ENCODE measurements around the gene ZNF12. TPM values are rescaled to one million over a fixed set of nuclear protein-coding genes. Genes with fewer than 3 reads are reported as not detected.

ZNF12 gene
- total RNA-seq, 4 donors from 2014 or later, result 27.9 to 35.2 (median 32.0) TPM

DNA sequence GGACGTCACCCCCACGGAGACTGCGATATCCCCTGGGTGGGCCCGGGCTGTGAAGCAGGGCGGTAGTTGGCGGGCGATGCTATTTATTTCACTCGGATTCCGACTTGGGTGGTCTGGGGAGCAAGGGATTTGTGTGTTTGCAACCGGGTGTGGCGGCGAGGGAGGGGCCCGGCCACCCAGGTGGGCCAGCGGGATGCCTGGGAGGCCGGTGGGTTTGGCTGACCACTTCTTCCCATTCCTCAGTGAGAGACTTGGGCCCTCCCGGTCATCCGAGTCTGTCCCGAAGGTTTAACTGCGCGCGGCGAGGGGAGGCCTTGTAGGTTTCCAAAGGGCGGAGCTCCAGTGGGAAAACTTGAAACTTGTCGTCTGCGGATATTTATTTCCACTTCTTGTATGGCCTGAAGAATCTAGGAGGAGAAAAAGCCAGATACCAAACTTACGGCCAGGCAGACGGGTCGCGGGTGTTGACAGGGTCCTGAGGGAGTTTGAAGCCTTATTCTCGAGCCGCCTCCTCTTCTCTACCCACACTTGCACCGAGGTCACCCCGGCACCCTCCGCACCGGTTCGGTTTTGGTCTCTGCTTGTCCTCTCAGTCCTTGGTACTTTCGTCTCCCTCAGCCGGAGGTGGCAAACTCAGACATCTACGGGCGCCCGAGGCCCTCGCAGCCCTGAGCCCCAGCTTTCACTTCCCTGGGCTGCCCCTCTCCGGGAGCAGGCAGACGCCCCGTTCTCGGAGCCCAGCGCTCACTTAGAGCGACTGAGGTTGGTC lies 51.7 kb downstream of the ZNF12 start:
- H3K36me3 ChIP-seq, result peaks cover 5 to 68% (median 7%) of the 10 kb centered on the region in 3 donors
- no peak overlapping the region for H3K4me3 ChIP-seq
- DNase-seq (ENCODE audit: low spot score in 2 of 2), result no peak
- no peak overlapping the region for H3K27ac ChIP-seq
- WGBS, 2 donors, result 89 to 90% methylated on average over 48 of the region's 48 CpGs
- no peaks in the 10 kb centered on the region for H3K27me3 ChIP-seq
- no peaks in the 10 kb centered on the region for H3K4me1 ChIP-seq
- TF ChIP-seq, protein P1, sequence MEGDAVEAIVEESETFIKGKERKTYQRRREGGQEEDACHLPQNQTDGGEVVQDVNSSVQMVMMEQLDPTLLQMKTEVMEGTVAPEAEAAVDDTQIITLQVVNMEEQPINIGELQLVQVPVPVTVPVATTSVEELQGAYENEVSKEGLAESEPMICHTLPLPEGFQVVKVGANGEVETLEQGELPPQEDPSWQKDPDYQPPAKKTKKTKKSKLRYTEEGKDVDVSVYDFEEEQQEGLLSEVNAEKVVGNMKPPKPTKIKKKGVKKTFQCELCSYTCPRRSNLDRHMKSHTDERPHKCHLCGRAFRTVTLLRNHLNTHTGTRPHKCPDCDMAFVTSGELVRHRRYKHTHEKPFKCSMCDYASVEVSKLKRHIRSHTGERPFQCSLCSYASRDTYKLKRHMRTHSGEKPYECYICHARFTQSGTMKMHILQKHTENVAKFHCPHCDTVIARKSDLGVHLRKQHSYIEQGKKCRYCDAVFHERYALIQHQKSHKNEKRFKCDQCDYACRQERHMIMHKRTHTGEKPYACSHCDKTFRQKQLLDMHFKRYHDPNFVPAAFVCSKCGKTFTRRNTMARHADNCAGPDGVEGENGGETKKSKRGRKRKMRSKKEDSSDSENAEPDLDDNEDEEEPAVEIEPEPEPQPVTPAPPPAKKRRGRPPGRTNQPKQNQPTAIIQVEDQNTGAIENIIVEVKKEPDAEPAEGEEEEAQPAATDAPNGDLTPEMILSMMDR (IDR thresholded peaks at IDR 0.05), result no peak
- TF ChIP-seq POLR2A (IDR thresholded peaks at IDR 0.05), result no peak
- no peak for TF ChIP-seq EP300 (IDR thresholded peaks at IDR 0.05)
- H3K9me3 ChIP-seq, result peaks cover 0 to 18% (median 0%) of the 10 kb centered on the region in 4 donors

DNA sequence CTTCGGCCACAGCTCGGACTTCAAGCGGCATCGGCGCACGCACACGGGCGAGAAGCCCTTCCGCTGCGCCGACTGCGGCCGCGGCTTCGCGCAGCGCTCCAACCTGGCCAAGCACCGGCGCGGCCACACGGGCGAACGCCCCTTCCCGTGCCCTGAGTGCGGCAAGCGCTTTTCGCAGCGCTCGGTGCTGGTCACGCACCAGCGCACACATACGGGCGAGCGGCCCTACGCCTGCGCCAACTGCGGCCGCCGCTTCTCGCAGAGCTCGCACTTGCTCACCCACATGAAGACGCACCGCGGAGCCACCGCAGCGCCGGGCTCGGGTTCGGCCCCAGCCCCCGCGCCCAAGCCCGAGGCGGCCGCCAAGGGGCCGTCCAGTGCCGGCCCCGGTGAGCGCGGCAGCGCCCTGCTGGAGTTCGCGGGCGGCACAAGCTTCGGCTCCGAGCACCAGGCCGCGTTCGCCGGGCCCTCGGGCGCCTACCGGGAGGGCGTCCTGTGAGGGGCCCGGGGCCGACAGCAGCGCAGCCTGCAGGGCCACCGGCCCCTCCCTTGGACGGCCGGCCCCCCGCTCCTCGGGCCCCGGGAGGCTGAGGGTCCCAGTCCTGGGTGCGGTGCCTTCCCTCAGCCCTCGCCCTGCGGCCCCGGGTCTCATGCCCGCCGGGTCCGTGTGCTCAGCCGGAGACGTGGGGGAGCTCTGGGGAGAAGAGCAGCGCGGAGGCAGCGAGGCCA lies 52.5 kb downstream of the ZNF12 start:
- no peak for DNase-seq (ENCODE audit: low spot score in 2 of 2)
- H3K4me3 ChIP-seq, result no peak overlapping the region
- H3K4me1 ChIP-seq, result no peaks in the 10 kb centered on the region
- H3K27ac ChIP-seq, result no peak overlapping the region
- WGBS, 2 donors, result 92 to 98% methylated on average over 53 to 83 of the region's 94 CpGs
- H3K36me3 ChIP-seq, result peaks cover 5 to 75% (median 7%) of the 10 kb centered on the region in 3 donors
- H3K9me3 ChIP-seq, result peaks cover 0 to 18% (median 0%) of the 10 kb centered on the region in 4 donors
- TF ChIP-seq EP300 (IDR thresholded peaks at IDR 0.05), result no peak
- TF ChIP-seq POLR2A (IDR thresholded peaks at IDR 0.05), result no peak
- TF ChIP-seq, protein P1 (IDR thresholded peaks at IDR 0.05), result no peak
- H3K27me3 ChIP-seq, result no peaks in the 10 kb centered on the region

DNA sequence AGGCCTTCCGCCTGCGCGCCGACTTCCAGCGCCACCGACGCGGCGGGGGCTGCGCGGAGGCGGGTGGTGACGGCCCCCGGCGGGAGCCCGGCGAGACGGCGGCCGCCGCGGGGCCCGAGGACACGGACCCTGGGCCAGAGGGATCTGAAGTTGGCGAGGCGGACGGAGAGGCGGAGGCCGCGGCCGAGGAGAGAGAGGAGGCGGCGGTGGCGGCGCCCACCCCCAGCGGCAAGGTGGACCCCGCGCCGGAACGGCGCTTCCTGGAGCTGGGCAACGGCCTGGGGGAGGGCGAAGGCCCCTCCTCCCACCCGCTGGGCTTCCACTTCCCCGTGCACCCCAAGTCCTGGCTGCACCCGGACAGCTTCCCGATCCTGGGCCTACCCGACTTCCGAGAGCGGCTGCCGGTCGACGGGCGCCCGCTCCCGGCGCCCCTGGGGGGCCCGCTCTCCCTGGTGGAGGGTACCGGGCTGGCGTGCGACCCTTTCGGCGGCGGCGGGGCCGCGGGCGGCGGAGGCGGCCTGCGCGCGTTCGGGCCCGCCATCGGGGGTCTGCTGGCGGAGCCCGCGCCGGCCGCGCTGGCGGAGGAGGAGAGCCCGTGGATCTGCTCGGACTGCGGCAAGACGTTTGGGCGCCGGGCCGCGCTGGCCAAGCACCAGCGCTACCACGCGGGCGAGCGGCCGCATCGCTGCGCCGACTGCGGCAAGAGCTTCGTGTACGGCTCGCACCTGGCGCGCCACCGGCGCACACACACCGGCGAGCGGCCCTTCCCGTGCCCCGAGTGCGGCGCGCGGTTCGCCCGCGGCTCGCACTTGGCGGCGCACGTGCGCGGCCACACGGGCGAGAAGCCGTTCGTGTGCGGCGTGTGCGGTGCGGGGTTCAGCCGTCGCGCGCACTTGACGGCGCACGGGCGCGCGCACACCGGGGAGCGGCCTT lies 53.4 kb downstream of the ZNF12 start:
- no peak overlapping the region for H3K4me3 ChIP-seq
- H3K27ac ChIP-seq, result no peak overlapping the region
- no peaks in the 10 kb centered on the region for H3K27me3 ChIP-seq
- 94 to 95% methylated on average over 114 to 141 of the region's 146 CpGs for WGBS, 2 donors
- peaks cover 5 to 85% (median 7%) of the 10 kb centered on the region in 3 donors for H3K36me3 ChIP-seq
- DNase-seq (ENCODE audit: low spot score in 2 of 2), result no peak
- H3K9me3 ChIP-seq, result peaks cover 0 to 18% (median 0%) of the 10 kb centered on the region in 4 donors
- TF ChIP-seq POLR2A (IDR thresholded peaks at IDR 0.05) (no peak), EP300 (IDR thresholded peaks at IDR 0.05) (no peak)
- TF ChIP-seq, protein P1 (IDR thresholded peaks at IDR 0.05), result no peak
- no peaks in the 10 kb centered on the region for H3K4me1 ChIP-seq

DNA sequence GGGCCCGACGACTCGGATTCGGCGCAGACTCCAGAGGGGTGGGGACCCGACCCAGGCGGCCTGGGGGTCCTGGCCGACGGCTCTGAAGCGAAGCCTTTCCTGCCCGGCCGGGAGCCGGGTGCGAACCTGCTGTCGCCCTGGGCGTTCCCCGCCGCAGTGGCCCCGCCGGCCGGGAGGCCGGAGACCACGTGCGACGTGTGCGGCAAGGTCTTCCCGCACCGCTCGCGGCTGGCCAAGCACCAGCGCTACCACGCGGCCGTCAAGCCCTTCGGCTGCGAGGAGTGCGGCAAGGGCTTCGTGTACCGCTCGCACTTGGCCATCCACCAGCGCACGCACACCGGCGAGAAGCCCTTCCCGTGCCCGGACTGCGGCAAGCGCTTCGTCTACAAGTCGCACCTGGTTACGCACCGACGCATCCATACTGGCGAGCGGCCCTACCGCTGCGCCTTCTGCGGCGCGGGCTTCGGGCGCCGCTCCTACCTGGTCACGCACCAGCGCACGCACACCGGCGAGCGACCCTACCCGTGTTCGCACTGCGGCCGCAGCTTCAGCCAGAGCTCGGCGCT lies 54.2 kb downstream of the ZNF12 start:
- Histone ChIP-seq H3K9me3 (peaks cover 0 to 18% (median 0%) of the 10 kb centered on the region in 4 donors), H3K27me3 (no peaks in the 10 kb centered on the region), H3K36me3 (peaks cover 5 to 93% (median 7%) of the 10 kb centered on the region in 3 donors), H3K4me1 (no peaks in the 10 kb centered on the region), H3K4me3 (no peak overlapping the region), H3K27ac (no peak overlapping the region)
- WGBS, 2 donors, result 97% methylated on average over 72 to 75 of the region's 75 CpGs
- TF ChIP-seq EP300 (IDR thresholded peaks at IDR 0.05) (no peak), POLR2A (IDR thresholded peaks at IDR 0.05) (no peak)
- TF ChIP-seq, protein P1 (IDR thresholded peaks at IDR 0.05), result no peak
- DNase-seq (ENCODE audit: low spot score in 2 of 2), result no peak
